GM10266 (cell line): ENCODE measurements around the gene ST13.
A peak's percentile ranks its signal among the peaks of the same experiment; 100 is the strongest.

Experiments used
- DNase-seq: peaks from one replicate; pipeline ENCODE4 v3.0.0; 2012; ENCODE audit errors: extremely low spot score
- TF ChIP-seq, protein P1 (sequence below): IDR thresholded peaks from 2 replicates; pipeline ENCODE4 v1.5.1; 2012; ENCODE audit warnings: mild to moderate bottlenecking, low read depth; ENCODE audit not compliant: control insufficient read depth, insufficient read depth; ENCODE audit errors: missing control alignments

The ST13 gene

DNA sequence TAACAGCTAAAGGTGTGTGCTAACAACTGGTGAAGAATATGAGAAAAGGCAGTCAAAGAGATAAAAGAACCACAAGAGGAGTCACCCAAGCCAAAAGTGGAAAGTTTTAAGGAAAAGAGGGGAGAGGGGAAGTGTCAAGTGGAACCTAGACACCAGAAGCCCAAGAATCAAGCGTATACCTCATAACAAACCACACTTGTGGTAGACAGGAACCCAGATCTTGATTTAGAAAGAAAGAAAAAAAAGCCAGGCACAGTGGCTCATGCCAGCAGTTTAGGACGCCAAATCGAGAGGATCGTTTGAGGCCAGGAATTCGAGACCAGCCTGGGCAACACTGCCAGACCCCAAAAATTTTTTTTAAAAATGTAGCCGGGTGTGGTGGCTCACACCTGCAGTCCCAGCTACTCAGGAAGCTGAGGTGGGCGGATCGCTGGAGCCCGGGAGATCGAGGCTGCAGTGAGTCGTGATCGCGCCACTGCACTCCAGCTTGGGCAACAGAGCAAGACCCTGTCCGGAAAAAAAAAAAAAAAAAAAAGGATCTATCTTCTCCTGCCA lies 38.2 kb downstream of the ST13 start:
- TF ChIP-seq, protein P1, sequence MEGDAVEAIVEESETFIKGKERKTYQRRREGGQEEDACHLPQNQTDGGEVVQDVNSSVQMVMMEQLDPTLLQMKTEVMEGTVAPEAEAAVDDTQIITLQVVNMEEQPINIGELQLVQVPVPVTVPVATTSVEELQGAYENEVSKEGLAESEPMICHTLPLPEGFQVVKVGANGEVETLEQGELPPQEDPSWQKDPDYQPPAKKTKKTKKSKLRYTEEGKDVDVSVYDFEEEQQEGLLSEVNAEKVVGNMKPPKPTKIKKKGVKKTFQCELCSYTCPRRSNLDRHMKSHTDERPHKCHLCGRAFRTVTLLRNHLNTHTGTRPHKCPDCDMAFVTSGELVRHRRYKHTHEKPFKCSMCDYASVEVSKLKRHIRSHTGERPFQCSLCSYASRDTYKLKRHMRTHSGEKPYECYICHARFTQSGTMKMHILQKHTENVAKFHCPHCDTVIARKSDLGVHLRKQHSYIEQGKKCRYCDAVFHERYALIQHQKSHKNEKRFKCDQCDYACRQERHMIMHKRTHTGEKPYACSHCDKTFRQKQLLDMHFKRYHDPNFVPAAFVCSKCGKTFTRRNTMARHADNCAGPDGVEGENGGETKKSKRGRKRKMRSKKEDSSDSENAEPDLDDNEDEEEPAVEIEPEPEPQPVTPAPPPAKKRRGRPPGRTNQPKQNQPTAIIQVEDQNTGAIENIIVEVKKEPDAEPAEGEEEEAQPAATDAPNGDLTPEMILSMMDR, result no peak
- no peak for DNase-seq

DNA sequence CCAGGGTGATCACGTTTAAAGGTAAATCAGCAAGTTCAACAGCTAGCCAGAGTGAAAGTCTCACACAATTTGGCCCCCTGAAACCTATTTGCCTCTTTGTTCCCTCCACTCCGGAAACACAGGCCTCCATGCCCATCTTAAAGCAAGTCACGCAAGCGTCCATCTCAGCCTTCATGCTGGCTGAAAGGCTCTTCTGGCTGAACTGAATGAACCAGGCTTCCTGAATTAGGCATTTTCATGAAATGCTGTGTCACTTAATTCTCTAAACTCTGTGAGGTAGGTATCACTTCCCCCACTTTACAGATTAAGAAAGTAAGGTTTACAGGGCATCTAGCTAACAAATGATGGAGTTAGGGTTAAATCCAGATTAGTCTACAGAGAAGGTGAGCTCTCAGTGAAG lies 38.7 kb downstream of the ST13 start:
- DNase-seq, result peak; percentile 53

DNA sequence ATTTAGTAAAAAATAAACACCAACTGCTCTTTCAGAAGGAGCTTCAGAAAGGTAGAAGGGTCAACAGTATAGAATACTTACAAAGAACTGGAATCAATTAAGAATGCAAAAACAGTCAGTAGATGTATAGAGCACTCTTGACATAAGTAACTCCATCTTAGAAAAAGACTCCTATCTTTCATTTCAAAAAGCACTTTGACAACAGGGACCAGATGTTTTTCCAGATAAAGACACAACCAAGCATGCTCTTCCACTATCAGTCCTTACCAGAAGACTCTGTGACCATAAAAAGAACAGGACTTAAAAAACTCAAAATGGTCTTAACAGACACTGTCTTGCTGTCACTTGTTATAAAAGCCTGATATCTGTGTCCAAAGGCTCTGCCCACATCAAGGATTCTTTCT lies 42.5 kb downstream of the ST13 start:
- TF ChIP-seq, protein P1, result no peak
- DNase-seq, result no peak

More for the DNA sequence above, 38.7 kb downstream of the ST13 start:
- TF ChIP-seq, protein P1, result no peak

DNA sequence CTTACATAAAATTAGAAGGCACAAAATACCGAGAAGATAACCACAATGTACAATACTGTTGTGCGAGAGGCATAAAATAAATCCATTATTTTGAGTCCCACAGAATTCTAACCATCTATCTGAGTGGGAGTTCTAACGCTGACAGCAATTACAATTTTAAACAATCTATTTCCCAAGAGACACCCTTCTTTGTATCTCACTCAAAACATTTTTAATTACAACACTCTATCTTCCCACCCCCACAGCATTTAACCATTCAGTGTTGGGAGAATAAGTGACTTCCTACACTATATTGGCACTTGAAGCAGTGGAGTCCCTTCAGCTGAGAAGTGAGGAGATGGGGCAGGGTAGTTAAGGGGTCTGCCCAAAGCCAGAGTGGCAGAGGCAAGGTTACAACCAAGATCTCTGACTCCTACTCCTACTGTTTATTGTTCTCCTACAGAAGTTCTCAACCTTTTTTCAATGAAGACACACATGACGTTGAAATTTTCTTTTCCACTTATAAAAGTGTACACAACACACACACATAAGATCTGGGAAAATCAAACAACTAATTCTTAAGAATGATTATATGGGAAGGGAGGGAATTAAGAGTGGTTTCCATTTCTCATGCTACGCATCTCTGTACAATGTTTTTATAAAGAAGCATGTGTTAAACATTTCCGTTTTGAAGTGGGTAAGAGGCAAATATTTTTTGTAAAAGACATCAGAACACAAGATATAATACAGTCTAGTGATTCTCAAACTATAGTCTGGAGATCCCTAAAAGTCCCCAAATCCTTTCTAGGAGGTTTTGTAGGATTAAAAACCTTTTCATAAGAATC lies 48.2 kb downstream of the ST13 start:
- TF ChIP-seq, protein P1, result no peak
- DNase-seq, result no peak

DNA sequence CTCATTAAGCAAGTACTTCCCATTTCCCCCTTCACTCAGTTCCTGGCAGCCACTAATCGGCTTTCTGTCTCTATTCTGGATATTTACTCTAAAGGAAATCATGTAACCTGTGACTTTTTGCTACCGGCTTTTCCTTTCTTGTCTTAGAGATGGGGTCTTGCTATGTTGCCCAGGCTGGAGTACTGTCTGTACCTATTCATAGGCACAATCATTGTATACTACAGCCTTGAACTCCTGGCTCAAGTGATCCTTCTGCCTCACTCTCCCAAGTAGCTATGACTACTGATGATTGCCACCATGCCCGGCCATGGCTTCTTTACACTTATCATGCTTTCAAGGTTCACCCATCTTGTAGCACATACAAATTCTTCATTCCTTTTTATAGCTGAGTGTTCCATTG lies 49.7 kb downstream of the ST13 start:
- DNase-seq, result no peak
- TF ChIP-seq, protein P1, result no peak

DNA sequence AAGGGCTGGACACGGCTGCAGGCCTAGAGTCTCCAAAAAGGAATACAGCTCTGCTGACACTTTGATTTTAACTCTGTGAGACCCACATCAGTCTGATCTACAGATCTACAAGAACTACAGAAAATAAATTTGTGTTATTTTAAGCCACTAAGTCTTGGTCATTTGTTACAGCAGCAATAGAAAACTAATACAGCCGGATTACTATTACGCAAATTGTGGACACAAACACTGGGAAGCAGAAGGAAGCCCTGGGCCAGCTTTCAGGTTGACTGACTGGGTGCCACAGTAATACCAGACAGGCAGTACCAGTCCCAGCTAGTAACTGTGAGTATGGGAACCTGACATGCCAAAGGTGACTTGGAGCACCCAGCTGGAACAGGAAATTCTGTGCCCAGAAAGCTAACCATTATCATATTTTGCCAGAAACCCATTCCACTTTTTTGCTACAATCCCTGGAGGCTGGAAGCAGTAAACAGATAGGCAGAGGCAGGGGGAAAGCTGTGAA lies 50.7 kb downstream of the ST13 start:
- TF ChIP-seq, protein P1, result no peak
- no peak for DNase-seq

DNA sequence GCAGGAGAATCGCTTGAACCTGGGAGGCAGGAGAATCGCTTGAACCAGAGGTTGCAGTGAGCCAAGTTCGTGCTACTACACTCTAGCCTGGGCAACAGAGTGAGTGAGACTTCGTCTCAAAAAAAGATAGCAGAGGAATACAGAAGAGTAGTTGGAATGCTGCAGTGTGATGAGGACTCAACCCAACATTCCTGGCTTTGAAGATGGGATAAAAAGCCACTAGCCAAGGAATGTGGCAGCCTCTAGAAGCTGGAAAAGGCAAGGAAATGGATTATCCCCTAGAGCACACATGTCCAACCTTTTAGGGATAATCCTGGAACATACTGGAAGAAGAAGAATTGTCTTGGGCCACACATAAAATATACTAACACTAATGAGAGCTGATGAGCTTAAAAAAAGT lies 51.2 kb downstream of the ST13 start:
- DNase-seq, result no peak
- TF ChIP-seq, protein P1, result no peak
